ENCODE results near the gene AOX1. TPM values are rescaled to one million over a fixed set of nuclear protein-coding genes. Genes with fewer than 3 reads are reported as not detected.

AOX1 gene
- total RNA-seq, 2 experiments from 2014 or later: not detected

DNA sequence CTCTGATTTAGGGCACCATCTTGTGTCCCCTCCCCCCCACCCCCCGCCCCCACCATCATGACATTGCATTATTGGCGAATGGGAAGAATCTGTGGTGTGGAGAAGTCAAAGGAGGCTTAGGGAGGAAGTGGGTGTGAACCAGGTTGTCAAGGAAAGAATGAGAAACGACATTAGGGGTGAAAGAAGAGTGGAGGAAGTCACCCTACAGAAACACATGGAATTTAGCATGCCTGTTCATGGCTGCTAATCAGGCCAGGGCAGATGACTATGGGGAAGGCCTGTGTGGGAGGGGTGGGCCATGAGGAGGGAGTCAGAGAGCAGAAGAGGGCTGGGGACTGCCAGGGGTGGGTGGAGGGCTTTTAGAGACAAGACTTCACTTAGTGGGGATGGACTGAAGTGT, 81.6 kb downstream of the AOX1 start:
- CTCF ChIA-PET: no interaction called here

GRCh38 chr2:200668478-200668877, 82.7 kb downstream of the AOX1 start:
- Mint-ChIP-seq H3K9me3 (no peaks in the 10 kb centered on the region), H3K36me3 (ENCODE audit: low read depth) (no peaks in the 10 kb centered on the region), H3K27me3 (no peaks in the 10 kb centered on the region), H3K4me1 (ENCODE audit: low read depth) (peaks cover 6% of the 10 kb centered on the region), H3K27ac (no peak overlapping the region), H3K4me3 (no peak overlapping the region)
- Histone ChIP-seq H3K9me3 (ENCODE audit: control insufficient read depth in 1 of 2, insufficient read depth in 1 of 2, low read length in 2 of 2) (no peaks in the 10 kb centered on the region), H3K4me1 (ENCODE audit: insufficient read depth, low read length) (no peaks in the 10 kb centered on the region), H3K27me3 (ENCODE audit: control insufficient read depth in 1 of 2, insufficient read depth in 2 of 2, low read length in 2 of 2) (no peaks in the 10 kb centered on the region), H3K36me3 (ENCODE audit: insufficient read depth, low read length) (no peaks in the 10 kb centered on the region), H3K27ac (ENCODE audit: low read depth in 1 of 2, low read length in 2 of 2) (no peak overlapping the region), H3K4me3 (ENCODE audit: low read length) (no peak overlapping the region)
- ATAC-seq (ENCODE audit: poor library complexity) (no peak), DNase-seq (no peak)
- ChIA-PET POLR2A (no interaction called here), CTCF (no interaction called here)
- TF ChIP-seq, protein P1, sequence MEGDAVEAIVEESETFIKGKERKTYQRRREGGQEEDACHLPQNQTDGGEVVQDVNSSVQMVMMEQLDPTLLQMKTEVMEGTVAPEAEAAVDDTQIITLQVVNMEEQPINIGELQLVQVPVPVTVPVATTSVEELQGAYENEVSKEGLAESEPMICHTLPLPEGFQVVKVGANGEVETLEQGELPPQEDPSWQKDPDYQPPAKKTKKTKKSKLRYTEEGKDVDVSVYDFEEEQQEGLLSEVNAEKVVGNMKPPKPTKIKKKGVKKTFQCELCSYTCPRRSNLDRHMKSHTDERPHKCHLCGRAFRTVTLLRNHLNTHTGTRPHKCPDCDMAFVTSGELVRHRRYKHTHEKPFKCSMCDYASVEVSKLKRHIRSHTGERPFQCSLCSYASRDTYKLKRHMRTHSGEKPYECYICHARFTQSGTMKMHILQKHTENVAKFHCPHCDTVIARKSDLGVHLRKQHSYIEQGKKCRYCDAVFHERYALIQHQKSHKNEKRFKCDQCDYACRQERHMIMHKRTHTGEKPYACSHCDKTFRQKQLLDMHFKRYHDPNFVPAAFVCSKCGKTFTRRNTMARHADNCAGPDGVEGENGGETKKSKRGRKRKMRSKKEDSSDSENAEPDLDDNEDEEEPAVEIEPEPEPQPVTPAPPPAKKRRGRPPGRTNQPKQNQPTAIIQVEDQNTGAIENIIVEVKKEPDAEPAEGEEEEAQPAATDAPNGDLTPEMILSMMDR (IDR thresholded peaks at IDR 0.05): no peak
- intact Hi-C loops (cut with DNase I, micrococcal nuclease): loop anchor here in 1 of 2 experiments (5.0 kb wide), 1 partner anchor 84 kb away; no protein-coding TSS in a partner anchor

More for the DNA sequence above, 81.6 kb downstream of the AOX1 start:
- H3K27ac ChIP-seq (ENCODE audit: low read depth in 1 of 2, low read length in 2 of 2): no peak overlapping the region
- ATAC-seq (ENCODE audit: poor library complexity): no peak
- no peak for DNase-seq
- H3K4me1 ChIP-seq (ENCODE audit: insufficient read depth, low read length): no peaks in the 10 kb centered on the region
- no peak overlapping the region for H3K4me3 ChIP-seq (ENCODE audit: low read length)
- Mint-ChIP-seq H3K27me3 (no peaks in the 10 kb centered on the region), H3K9me3 (no peaks in the 10 kb centered on the region), H3K36me3 (ENCODE audit: low read depth) (no peaks in the 10 kb centered on the region), H3K4me3 (no peak overlapping the region), H3K4me1 (ENCODE audit: low read depth) (no peaks in the 10 kb centered on the region), H3K27ac (no peak overlapping the region)
- TF ChIP-seq, protein P1 (IDR thresholded peaks at IDR 0.05): no peak
- POLR2A ChIA-PET: no interaction called here
- no peaks in the 10 kb centered on the region for H3K27me3 ChIP-seq (ENCODE audit: control insufficient read depth in 1 of 2, insufficient read depth in 2 of 2, low read length in 2 of 2)
- H3K9me3 ChIP-seq (ENCODE audit: control insufficient read depth in 1 of 2, insufficient read depth in 1 of 2, low read length in 2 of 2): no peaks in the 10 kb centered on the region
- intact Hi-C loops (cut with DNase I, micrococcal nuclease): loop anchor here in 1 of 2 experiments (5.0 kb wide), 1 partner anchor 85 kb away; no protein-coding TSS in a partner anchor
- H3K36me3 ChIP-seq (ENCODE audit: insufficient read depth, low read length): no peaks in the 10 kb centered on the region

DNA sequence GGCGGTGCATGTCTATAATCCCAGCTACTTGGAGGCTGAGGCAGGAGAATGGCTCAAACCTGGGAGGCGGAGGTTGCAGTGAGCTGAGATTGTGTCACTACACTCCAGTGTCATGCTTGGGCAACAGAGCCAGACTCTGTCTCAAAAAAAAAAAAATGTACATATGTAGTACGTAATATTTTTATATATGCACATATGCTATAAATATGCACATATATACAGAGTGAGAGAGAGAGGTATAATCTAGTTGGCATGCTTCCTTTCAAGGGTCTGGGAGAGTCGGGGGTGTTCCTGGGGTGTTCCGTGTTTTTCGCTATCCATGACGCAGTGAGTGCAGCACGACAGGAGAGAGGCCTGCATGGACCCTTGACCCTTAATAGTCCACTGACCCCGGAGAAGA, 83.5 kb downstream of the AOX1 start:
- Histone ChIP-seq H3K9me3 (ENCODE audit: control insufficient read depth in 1 of 2, insufficient read depth in 1 of 2, low read length in 2 of 2) (no peaks in the 10 kb centered on the region), H3K36me3 (ENCODE audit: insufficient read depth, low read length) (no peaks in the 10 kb centered on the region), H3K4me1 (ENCODE audit: insufficient read depth, low read length) (no peaks in the 10 kb centered on the region), H3K27ac (ENCODE audit: low read depth in 1 of 2, low read length in 2 of 2) (no peak overlapping the region), H3K4me3 (ENCODE audit: low read length) (no peak overlapping the region), H3K27me3 (ENCODE audit: control insufficient read depth in 1 of 2, insufficient read depth in 2 of 2, low read length in 2 of 2) (no peaks in the 10 kb centered on the region)
- intact Hi-C loops (cut with DNase I, micrococcal nuclease): loop anchor here in 1 of 2 experiments (5.0 kb wide), 1 partner anchor 83 kb away; no protein-coding TSS in a partner anchor
- Mint-ChIP-seq H3K4me3 (no peak overlapping the region), H3K9me3 (no peaks in the 10 kb centered on the region), H3K36me3 (ENCODE audit: low read depth) (no peaks in the 10 kb centered on the region), H3K27ac (no peak overlapping the region), H3K27me3 (no peaks in the 10 kb centered on the region), H3K4me1 (ENCODE audit: low read depth) (peaks cover 8% of the 10 kb centered on the region)
- no peak for ATAC-seq (ENCODE audit: poor library complexity)
- TF ChIP-seq, protein P1 (IDR thresholded peaks at IDR 0.05): no peak
- ChIA-PET POLR2A (no interaction called here), CTCF (no interaction called here)
- DNase-seq: no peak

Measured in CD4-positive, alpha-beta T cell (primary cell).